ENCODE measurements around the gene SNORC.
"Not testable (repeated sequence)": the region's sequence is repeated elsewhere in the genome, so short reads cannot be mapped to it uniquely, and the experiment has no call there.

The SNORC gene

DNA sequence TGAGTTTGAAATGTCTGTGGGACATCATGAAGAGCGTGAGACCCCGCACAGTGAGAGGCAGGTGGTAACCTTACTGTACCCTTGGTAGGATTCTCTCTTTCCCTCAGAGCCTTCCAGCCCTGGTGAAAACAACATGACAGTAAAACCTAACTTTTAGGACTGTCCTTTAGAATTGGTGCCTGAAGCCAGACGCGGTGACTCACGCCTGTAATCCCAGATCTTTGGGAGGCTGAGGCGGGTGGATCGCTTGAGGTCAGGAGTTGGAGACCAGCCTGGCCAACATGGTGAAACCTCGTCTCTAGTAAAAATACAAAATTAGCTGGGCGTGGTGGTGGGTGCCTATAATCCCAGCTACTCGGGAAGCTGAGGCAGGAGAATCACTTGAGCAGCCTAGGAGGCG, 18.0 kb upstream of the SNORC start:
- not testable (repeated sequence) for H3K4me3 ChIP-seq (ENCODE audit: low read length in 2 of 2); H4K91ac ChIP-seq (ENCODE audit: low read depth, low read length, poor library complexity)
- WGBS, 2 donors (ENCODE audit: extremely low coverage in 2 of 2, insufficient read length in 2 of 2, insufficient replicate concordance in 1 of 2) = no CpG with 5 or more reads among the region's 11 CpGs

DNA sequence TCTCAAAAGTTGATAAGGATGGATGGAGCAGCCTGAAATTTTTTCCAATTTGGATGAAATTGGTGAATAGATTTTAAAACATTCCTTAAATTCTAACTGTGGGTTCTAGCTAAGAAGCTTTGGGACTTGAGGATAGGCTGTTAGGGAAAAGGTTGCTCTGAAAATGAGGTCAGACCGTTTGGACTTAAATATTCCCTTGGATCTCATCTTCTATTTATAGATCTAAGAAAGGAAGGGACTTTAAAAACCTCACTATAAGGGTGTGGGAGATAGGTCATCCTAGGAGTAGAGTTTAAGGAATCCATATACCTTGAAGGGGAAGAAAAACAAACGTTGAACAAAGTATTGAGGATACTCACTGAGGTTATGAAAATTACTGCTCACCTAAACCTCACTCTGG, 17.4 kb upstream of the SNORC start:
- H4K91ac ChIP-seq (ENCODE audit: low read depth, low read length, poor library complexity) = no peak overlapping the region
- no peak for DNase-seq (ENCODE audit: low spot score)
- H3K4me1 ChIP-seq (ENCODE audit: control insufficient read depth in 2 of 2, insufficient read depth in 1 of 2, low read depth in 1 of 2, low read length in 2 of 2) = no peaks in the 10 kb centered on the region
- H3K4me3 ChIP-seq (ENCODE audit: low read length in 2 of 2) = no peak overlapping the region
- no peak overlapping the region for H4K8ac ChIP-seq (ENCODE audit: low read depth, low read length)
- no peak overlapping the region for H2BK12ac ChIP-seq (ENCODE audit: low read length)
- H3K27ac ChIP-seq (replicated peaks; ENCODE audit: low read length) = no peak overlapping the region
- H3K23ac ChIP-seq (ENCODE audit: low read depth, low read length, poor library complexity) = no peak overlapping the region
- H2BK15ac ChIP-seq (ENCODE audit: low read length) = no peak overlapping the region
- no peak overlapping the region for H2BK120ac ChIP-seq (ENCODE audit: low read depth, low read length)
- H3K18ac ChIP-seq (ENCODE audit: low read length) = no peak overlapping the region
- H3K9ac ChIP-seq (ENCODE audit: low read depth, low read length, poor library complexity) = no peak overlapping the region
- H3K36me3 ChIP-seq (replicated peaks in 1 of 2; ENCODE audit: control insufficient read depth in 2 of 2, insufficient read depth in 2 of 2, low read length in 2 of 2) = peaks cover 32 to 86% of the 10 kb centered on the region in 2 donors
- H2BK5ac ChIP-seq (ENCODE audit: low read length) = no peak overlapping the region
- no peaks in the 10 kb centered on the region for H3K27me3 ChIP-seq (ENCODE audit: control insufficient read depth in 3 of 3, insufficient read depth in 3 of 3, low read depth in 1 of 3, low read length in 3 of 3)
- no peak overlapping the region for H3K4ac ChIP-seq (ENCODE audit: low read length)
- H2AK5ac ChIP-seq (ENCODE audit: low read depth, low read length) = no peak overlapping the region
- H3K14ac ChIP-seq (ENCODE audit: low read length) = no peak overlapping the region
- no CpG with 5 or more reads among the region's 2 CpGs for WGBS, 2 donors (ENCODE audit: extremely low coverage in 2 of 2, insufficient read length in 2 of 2, insufficient replicate concordance in 1 of 2)
- H2AFZ ChIP-seq (ENCODE audit: low read length) = no peak overlapping the region
- no peak overlapping the region for H3K4me2 ChIP-seq (ENCODE audit: insufficient read depth, low read length, poor library complexity, severe bottlenecking)
- no peaks in the 10 kb centered on the region for H3K9me3 ChIP-seq (replicated peaks in 1 of 2; ENCODE audit: control insufficient read depth in 2 of 2, insufficient read depth in 1 of 2, low read depth in 1 of 2, low read length in 2 of 2)
- no peaks in the 10 kb centered on the region for H3K79me1 ChIP-seq (ENCODE audit: low read depth, low read length)

More for the DNA sequence above, 18.0 kb upstream of the SNORC start:
- not testable (repeated sequence) for H3K9ac ChIP-seq (ENCODE audit: low read depth, low read length, poor library complexity); H3K9me3 ChIP-seq (replicated peaks in 1 of 2; ENCODE audit: control insufficient read depth in 2 of 2, insufficient read depth in 1 of 2, low read depth in 1 of 2, low read length in 2 of 2); H3K14ac ChIP-seq (ENCODE audit: low read length); H3K27ac ChIP-seq (replicated peaks; ENCODE audit: low read length); H3K27me3 ChIP-seq (ENCODE audit: control insufficient read depth in 3 of 3, insufficient read depth in 3 of 3, low read depth in 1 of 3, low read length in 3 of 3); H2BK15ac ChIP-seq (ENCODE audit: low read length); H3K18ac ChIP-seq (ENCODE audit: low read length); DNase-seq (ENCODE audit: low spot score); H4K8ac ChIP-seq (ENCODE audit: low read depth, low read length); H2AK5ac ChIP-seq (ENCODE audit: low read depth, low read length); H3K4ac ChIP-seq (ENCODE audit: low read length); H3K23ac ChIP-seq (ENCODE audit: low read depth, low read length, poor library complexity); H3K4me2 ChIP-seq (ENCODE audit: insufficient read depth, low read length, poor library complexity, severe bottlenecking); H3K4me1 ChIP-seq (ENCODE audit: control insufficient read depth in 2 of 2, insufficient read depth in 1 of 2, low read depth in 1 of 2, low read length in 2 of 2); H3K79me1 ChIP-seq (ENCODE audit: low read depth, low read length); H2BK120ac ChIP-seq (ENCODE audit: low read depth, low read length); H2AFZ ChIP-seq (ENCODE audit: low read length); H2BK12ac ChIP-seq (ENCODE audit: low read length); H2BK5ac ChIP-seq (ENCODE audit: low read length)
- peaks cover 28 to 86% of the 10 kb centered on the region in 2 donors for H3K36me3 ChIP-seq (replicated peaks in 1 of 2; ENCODE audit: control insufficient read depth in 2 of 2, insufficient read depth in 2 of 2, low read length in 2 of 2)

DNA sequence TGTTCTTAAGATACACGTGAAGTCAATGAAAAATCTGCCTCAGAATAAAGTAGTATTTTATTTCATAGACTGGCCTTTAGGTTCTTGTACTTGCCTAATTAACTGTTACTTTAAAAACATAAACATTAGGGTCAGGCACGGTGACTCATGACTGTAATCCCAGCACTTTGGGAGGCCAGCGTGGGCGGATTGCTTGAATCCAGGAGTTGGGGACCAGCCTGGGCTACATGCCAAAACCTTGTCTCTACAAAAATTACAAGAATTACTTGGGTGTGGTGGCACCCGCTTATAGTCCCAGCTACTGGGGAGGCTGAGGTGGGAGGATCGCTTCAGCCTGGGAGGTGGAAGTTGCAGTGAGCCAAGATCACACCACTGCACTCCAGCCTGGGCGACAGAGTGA, 16.0 kb upstream of the SNORC start:
- H3K9ac ChIP-seq (ENCODE audit: low read depth, low read length, poor library complexity) = no peak overlapping the region
- peaks cover 39 to 86% of the 10 kb centered on the region in 2 donors for H3K36me3 ChIP-seq (replicated peaks in 1 of 2; ENCODE audit: control insufficient read depth in 2 of 2, insufficient read depth in 2 of 2, low read length in 2 of 2)
- H3K4me2 ChIP-seq (ENCODE audit: insufficient read depth, low read length, poor library complexity, severe bottlenecking) = no peak overlapping the region
- H2AK5ac ChIP-seq (ENCODE audit: low read depth, low read length) = no peak overlapping the region
- no peak overlapping the region for H4K8ac ChIP-seq (ENCODE audit: low read depth, low read length)
- no peak overlapping the region for H3K18ac ChIP-seq (ENCODE audit: low read length)
- WGBS, 2 donors (ENCODE audit: extremely low coverage in 2 of 2, insufficient read length in 2 of 2, insufficient replicate concordance in 1 of 2) = no CpG with 5 or more reads among the region's 7 CpGs
- no peaks in the 10 kb centered on the region for H3K27me3 ChIP-seq (ENCODE audit: control insufficient read depth in 3 of 3, insufficient read depth in 3 of 3, low read depth in 1 of 3, low read length in 3 of 3)
- H3K14ac ChIP-seq (ENCODE audit: low read length) = no peak overlapping the region
- DNase-seq (ENCODE audit: low spot score) = no peak
- H3K23ac ChIP-seq (ENCODE audit: low read depth, low read length, poor library complexity) = no peak overlapping the region
- no peak overlapping the region for H2BK5ac ChIP-seq (ENCODE audit: low read length)
- H3K4me3 ChIP-seq (ENCODE audit: low read length in 2 of 2) = no peak overlapping the region
- no peak overlapping the region for H2BK120ac ChIP-seq (ENCODE audit: low read depth, low read length)
- H2BK15ac ChIP-seq (ENCODE audit: low read length) = no peak overlapping the region
- no peak overlapping the region for H2AFZ ChIP-seq (ENCODE audit: low read length)
- H3K4ac ChIP-seq (ENCODE audit: low read length) = no peak overlapping the region
- H3K27ac ChIP-seq (replicated peaks; ENCODE audit: low read length) = no peak overlapping the region
- no peaks in the 10 kb centered on the region for H3K79me1 ChIP-seq (ENCODE audit: low read depth, low read length)
- no peaks in the 10 kb centered on the region for H3K4me1 ChIP-seq (ENCODE audit: control insufficient read depth in 2 of 2, insufficient read depth in 1 of 2, low read depth in 1 of 2, low read length in 2 of 2)
- H2BK12ac ChIP-seq (ENCODE audit: low read length) = no peak overlapping the region
- no peak overlapping the region for H4K91ac ChIP-seq (ENCODE audit: low read depth, low read length, poor library complexity)
- no peaks in the 10 kb centered on the region for H3K9me3 ChIP-seq (replicated peaks in 1 of 2; ENCODE audit: control insufficient read depth in 2 of 2, insufficient read depth in 1 of 2, low read depth in 1 of 2, low read length in 2 of 2)

DNA sequence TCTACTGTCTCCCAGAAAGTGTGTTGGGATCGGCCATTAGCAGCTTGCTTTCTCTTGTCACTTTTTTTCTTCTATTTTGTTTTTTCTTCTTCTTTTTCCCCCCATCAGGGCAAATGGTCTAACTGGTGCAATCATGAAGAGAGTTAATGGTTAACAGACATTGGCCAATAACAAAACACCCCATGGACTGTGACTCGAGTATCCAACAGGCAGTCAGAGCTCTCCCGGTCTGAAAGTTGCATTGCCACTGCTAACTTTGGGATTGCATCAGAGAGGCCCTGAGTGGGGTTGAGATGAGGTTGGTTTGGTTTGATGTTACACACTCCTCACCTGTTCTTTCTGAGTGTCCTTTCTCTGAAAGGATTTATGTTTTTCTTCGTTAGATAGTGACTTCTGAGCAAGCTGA, 12.9 kb upstream of the SNORC start:
- Histone ChIP-seq H3K4me3 (ENCODE audit: low read length in 2 of 2) (no peak overlapping the region), H3K23ac (ENCODE audit: low read depth, low read length, poor library complexity) (no peak overlapping the region), H4K8ac (ENCODE audit: low read depth, low read length) (no peak overlapping the region), H3K18ac (ENCODE audit: low read length) (no peak overlapping the region), H3K27me3 (ENCODE audit: control insufficient read depth in 3 of 3, insufficient read depth in 3 of 3, low read depth in 1 of 3, low read length in 3 of 3) (no peaks in the 10 kb centered on the region), H3K9ac (ENCODE audit: low read depth, low read length, poor library complexity) (no peak overlapping the region), H2BK15ac (ENCODE audit: low read length) (no peak overlapping the region), H3K4me1 (ENCODE audit: control insufficient read depth in 2 of 2, insufficient read depth in 1 of 2, low read depth in 1 of 2, low read length in 2 of 2) (peaks cover 0 to 2% of the 10 kb centered on the region in 2 donors), H2BK5ac (ENCODE audit: low read length) (no peak overlapping the region), H3K27ac (replicated peaks; ENCODE audit: low read length) (no peak overlapping the region), H3K79me1 (ENCODE audit: low read depth, low read length) (no peaks in the 10 kb centered on the region), H3K36me3 (replicated peaks in 1 of 2; ENCODE audit: control insufficient read depth in 2 of 2, insufficient read depth in 2 of 2, low read length in 2 of 2) (peaks cover 32 to 82% of the 10 kb centered on the region in 2 donors), H2AFZ (ENCODE audit: low read length) (no peak overlapping the region), H3K9me3 (replicated peaks in 1 of 2; ENCODE audit: control insufficient read depth in 2 of 2, insufficient read depth in 1 of 2, low read depth in 1 of 2, low read length in 2 of 2) (no peaks in the 10 kb centered on the region), H3K4me2 (ENCODE audit: insufficient read depth, low read length, poor library complexity, severe bottlenecking) (no peak overlapping the region), H2BK120ac (ENCODE audit: low read depth, low read length) (no peak overlapping the region), H3K14ac (ENCODE audit: low read length) (no peak overlapping the region), H3K4ac (ENCODE audit: low read length) (no peak overlapping the region), H4K91ac (ENCODE audit: low read depth, low read length, poor library complexity) (no peak overlapping the region), H2AK5ac (ENCODE audit: low read depth, low read length) (no peak overlapping the region), H2BK12ac (ENCODE audit: low read length) (no peak overlapping the region)
- DNase-seq (ENCODE audit: low spot score) = no peak
- no CpG with 5 or more reads among the region's 4 CpGs for WGBS, 2 donors (ENCODE audit: extremely low coverage in 2 of 2, insufficient read length in 2 of 2, insufficient replicate concordance in 1 of 2)

All from neuronal stem cell (in vitro differentiated cells).